HEK293T (cell line): ENCODE results near the gene S1PR2.

Source experiments
- CTCF ChIA-PET: fragments of 350-600 bp; formaldehyde crosslinking; extraction: SDS; loops from one replicate; lab custom pipeline; 2021; ENCODE audit warnings: antibody characterized with exemption, inconsistent platforms; lab: Yijun Ruan, JAX
- POLR2A ChIA-PET: fragments of 350-600 bp; formaldehyde crosslinking; extraction: SDS; loops from one replicate; lab custom pipeline; 2020; ENCODE audit warnings: antibody characterized with exemption, inconsistent platforms; lab: Yijun Ruan, JAX
- DNase-seq: peaks from one replicate; pipeline ENCODE4 v3.0.0; 2012; ENCODE audit warnings: mixed read lengths; ENCODE audit errors: extremely low spot score
- ARNT ChIP-seq: fragments of 450-650 bp; IDR thresholded peaks from 2 replicates; pipeline ENCODE4 v1.6.1; 2017; ENCODE audit warnings: mild to moderate bottlenecking
- BHLHE40 ChIP-seq: fragments of 450-650 bp; IDR thresholded peaks from 2 replicates; pipeline ENCODE4 v1.6.1; 2016; ENCODE audit warnings: mild to moderate bottlenecking, moderate library complexity, borderline replicate concordance
- CTBP1 ChIP-seq: fragments of 450-650 bp; IDR thresholded peaks from 2 replicates; pipeline ENCODE4 v1.6.1; 2016; ENCODE audit warnings: borderline replicate concordance
- ELF4 ChIP-seq: fragments of 450-650 bp; IDR thresholded peaks from 2 replicates; pipeline ENCODE4 v1.6.1; 2017; ENCODE audit warnings: antibody characterized with exemption
- FOXA1 ChIP-seq: fragments of 450-650 bp; IDR thresholded peaks from 2 replicates; pipeline ENCODE4 v1.6.1; 2016; ENCODE audit warnings: mild to moderate bottlenecking
- FOXK2 ChIP-seq: fragments of 450-650 bp; IDR thresholded peaks from 2 replicates; pipeline ENCODE4 v1.6.1; 2016; ENCODE audit warnings: mild to moderate bottlenecking
- FOXM1 ChIP-seq: fragments of 450-650 bp; IDR thresholded peaks from 2 replicates; pipeline ENCODE4 v1.6.1; 2017; ENCODE audit warnings: mild to moderate bottlenecking, borderline replicate concordance
- HDGF ChIP-seq: fragments of 450-650 bp; IDR thresholded peaks from 2 replicates; pipeline ENCODE4 v1.6.1; 2017; ENCODE audit warnings: antibody characterized with exemption, borderline replicate concordance
- L3MBTL2 ChIP-seq: fragments of 450-650 bp; conservative IDR thresholded peaks from 2 replicates; pipeline ENCODE4 v1.6.1; 2016; ENCODE audit warnings: mild to moderate bottlenecking
- LEF1 ChIP-seq: fragments of 450-650 bp; IDR thresholded peaks from 2 replicates; pipeline ENCODE4 v1.6.1; 2017; ENCODE audit warnings: mild to moderate bottlenecking, borderline replicate concordance
- NFRKB ChIP-seq: fragments of 450-650 bp; IDR thresholded peaks from 2 replicates; pipeline ENCODE4 v1.6.1; 2016; ENCODE audit warnings: mild to moderate bottlenecking, moderate library complexity
- SP1 ChIP-seq: fragments of 450-650 bp; IDR thresholded peaks from 2 replicates; pipeline ENCODE4 v1.6.1; 2017
- SUZ12 ChIP-seq: fragments of 450-650 bp; IDR thresholded peaks from 2 replicates; pipeline ENCODE4 v1.6.1; 2016; ENCODE audit warnings: mild to moderate bottlenecking
- TARDBP ChIP-seq: fragments of 450-650 bp; IDR thresholded peaks from 2 replicates; pipeline ENCODE4 v1.6.1; 2016
- ZNF384 ChIP-seq: fragments of 450-650 bp; IDR thresholded peaks from 2 replicates; pipeline ENCODE4 v1.6.1; 2016
- TF ChIP-seq, protein P1 (sequence below): fragments of 450-650 bp; IDR thresholded peaks from 2 replicates; pipeline ENCODE4 v1.6.1; 2016

Gene S1PR2, protein sequence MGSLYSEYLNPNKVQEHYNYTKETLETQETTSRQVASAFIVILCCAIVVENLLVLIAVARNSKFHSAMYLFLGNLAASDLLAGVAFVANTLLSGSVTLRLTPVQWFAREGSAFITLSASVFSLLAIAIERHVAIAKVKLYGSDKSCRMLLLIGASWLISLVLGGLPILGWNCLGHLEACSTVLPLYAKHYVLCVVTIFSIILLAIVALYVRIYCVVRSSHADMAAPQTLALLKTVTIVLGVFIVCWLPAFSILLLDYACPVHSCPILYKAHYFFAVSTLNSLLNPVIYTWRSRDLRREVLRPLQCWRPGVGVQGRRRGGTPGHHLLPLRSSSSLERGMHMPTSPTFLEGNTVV

DNA sequence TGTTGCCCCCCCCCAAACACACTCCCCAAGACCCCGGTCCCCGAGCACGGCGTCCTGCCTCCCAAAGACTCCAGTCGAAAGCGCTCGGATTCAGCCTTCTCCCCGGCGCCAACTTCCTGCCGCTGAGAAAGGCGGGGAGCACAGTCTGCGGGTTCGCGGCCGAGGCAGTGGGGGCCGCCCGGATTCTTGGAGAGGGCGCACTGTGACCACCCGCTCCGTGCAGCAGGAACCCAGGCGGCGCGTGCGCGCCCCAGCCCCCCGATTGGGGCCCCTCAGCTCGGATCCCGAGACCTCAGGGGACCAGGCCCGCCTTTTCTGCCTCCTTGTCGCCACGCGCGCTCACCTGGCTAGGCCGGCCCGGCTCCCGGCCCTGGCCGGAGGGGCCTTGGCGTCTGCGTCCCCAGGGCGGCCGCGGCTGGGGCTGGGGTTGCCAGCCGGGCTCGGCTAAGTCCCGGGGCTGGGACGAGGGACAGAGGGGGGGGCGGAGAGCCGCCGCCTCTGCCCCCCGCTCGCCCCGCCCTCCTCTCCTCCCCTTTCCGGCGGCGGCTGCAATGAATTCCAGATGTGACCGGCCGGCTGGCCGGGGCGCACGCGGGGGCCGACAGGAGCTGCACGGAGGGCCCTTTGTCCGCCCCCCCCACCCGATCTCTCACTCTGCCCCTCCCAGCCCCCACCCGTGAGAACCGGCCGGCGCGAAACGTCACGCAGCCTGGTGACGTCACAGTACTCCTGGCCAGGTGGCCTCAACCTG lies at the start of gene S1PR2:
TSS of gene S1PR2 (minus strand) at position 471 of the 751 bp plus-strand sequence. CDS start 6,426 bp downstream, outside the sequence.
- no peak for TF ChIP-seq ARNT
- ChIA-PET POLR2A (interaction anchor here (0.6 to 1.9 kb wide), 4 partner anchors 9 to 37 kb away, joined by 3 to 10 read pairs (median 4); partner anchors contain the start of gene DNMT1), CTCF (no interaction called here)
- peak; percentile 80 for DNase-seq

DNA sequence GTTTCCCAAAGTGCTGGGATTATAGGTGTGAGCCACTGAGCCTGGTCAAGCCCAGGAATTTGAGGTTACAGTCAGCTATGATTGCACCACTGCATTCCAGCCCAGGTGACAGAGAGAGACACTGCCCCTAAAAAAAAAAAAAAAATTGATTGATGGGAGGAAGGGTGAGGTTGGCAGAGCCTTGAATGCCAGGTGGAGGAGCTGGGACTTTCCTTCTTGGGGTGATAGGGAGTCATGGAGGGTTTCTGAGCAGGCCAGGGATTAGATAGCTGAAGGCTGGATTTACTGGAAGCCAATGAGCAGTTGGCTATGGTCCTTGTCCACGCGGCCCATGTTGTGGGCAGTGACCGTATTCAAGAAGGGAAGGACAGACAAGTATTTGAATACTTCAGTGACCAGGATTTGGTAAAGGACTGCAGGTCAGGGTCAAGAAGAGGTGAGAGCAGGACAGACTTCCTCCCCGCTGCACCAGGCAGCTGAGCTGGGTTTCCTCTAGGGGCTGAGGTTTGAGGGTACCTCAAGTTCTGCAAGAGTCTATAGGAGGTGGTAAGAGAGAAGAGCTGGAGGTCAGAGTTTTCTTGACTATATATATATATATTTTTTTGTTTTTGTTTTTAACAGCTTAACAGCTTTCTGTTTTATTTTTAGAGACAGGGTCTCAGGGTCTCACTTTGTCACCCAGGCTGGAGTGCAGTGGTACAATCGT lies 48.8 kb upstream of the S1PR2 start:
- TF ChIP-seq, protein P1, sequence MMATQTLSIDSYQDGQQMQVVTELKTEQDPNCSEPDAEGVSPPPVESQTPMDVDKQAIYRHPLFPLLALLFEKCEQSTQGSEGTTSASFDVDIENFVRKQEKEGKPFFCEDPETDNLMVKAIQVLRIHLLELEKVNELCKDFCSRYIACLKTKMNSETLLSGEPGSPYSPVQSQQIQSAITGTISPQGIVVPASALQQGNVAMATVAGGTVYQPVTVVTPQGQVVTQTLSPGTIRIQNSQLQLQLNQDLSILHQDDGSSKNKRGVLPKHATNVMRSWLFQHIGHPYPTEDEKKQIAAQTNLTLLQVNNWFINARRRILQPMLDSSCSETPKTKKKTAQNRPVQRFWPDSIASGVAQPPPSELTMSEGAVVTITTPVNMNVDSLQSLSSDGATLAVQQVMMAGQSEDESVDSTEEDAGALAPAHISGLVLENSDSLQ, result no peak
- TF ChIP-seq ELF4 (no peak), FOXA1 (no peak)
- CTCF ChIA-PET, result interaction anchor here (0.6 to 1.7 kb wide), 6 partner anchors 10 to 109 kb away, joined by 3 to 6 read pairs (median 3); partner anchors contain the start of gene ICAM5
- POLR2A ChIA-PET, result interaction anchor here (0.9 kb wide), 1 partner anchor 9 kb away, joined by 4 read pairs; the partner anchor contains the start of gene ICAM5
- DNase-seq, result no peak

DNA sequence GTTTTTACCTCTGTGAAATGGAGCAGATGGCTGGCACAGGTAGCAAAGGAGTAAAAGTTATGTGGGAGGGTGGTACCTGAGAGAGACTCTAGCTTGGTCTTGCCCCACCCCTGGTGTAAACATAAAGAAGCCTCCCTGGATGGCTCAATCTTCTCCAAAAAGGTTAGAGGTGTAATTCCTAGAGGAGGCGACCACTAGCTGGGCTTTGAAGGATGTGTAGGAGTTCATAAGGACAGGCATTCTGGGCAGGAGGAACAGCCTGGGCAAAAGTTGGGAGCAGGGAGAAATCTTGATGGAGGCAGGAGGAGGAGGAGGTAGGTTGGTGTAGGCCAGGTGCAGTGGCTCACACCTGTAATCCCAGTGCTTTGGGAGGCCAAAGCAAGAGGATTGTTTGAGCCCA lies 47.8 kb upstream of the S1PR2 start:
- POLR2A ChIA-PET, result no interaction called here
- no peak for TF ChIP-seq TARDBP
- TF ChIP-seq SP1, result no peak
- CTCF ChIA-PET, result interaction anchor here (1.7 kb wide), 1 partner anchor 9 kb away, joined by 5 read pairs; no protein-coding TSS in a partner anchor

DNA sequence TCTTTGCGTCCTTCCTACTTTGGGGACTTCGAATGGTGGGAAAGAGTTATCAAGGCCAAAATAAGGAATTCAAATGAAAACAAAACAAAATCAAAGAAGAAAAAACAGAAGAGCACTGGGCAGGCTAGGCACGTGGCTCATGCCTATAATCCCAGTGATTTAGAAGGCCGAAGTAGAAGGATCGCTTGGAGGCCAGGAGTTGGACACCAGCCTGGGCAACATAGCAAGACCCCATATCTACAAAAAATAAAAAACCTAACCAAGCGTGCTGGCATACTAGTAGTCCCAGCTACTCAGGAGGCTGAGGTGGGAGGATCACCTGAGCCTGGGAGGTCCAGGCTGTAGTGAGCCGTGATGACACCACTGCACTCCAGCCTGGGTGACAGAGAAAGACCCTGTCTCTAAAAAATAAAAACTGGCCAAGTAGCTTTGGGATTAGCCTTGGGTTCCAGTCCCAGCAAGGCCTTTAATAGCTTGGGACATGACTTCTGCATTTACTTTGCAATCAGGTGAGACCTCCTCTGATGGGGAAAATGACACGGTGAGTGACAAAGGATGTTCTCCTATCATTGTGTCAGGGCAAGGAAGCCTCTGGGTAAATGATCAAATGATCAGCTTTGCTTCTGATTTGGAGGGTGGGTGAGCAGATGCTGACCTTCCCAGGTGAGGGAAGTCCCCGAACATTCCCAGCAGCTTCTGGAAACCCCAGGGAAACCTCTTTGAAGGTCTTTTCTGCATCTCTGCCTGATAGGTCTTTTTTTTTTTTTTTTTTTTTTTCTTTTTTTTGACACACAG lies 46.9 kb upstream of the S1PR2 start:
- TF ChIP-seq LEF1 (no peak), FOXA1 (no peak), L3MBTL2 (no peak), FOXM1 (no peak), SP1 (no peak), NFRKB (no peak), ZNF384 (no peak), ELF4 (no peak), CTBP1 (no peak), SUZ12 (no peak), ARNT (no peak)
- POLR2A ChIA-PET, result interaction anchor here (1.2 to 1.4 kb wide), 2 partner anchors 12 to 103 kb away, joined by 3 to 5 read pairs; partner anchors contain the start of genes ICAM5 and TYK2
- no peak for DNase-seq
- CTCF ChIA-PET, result interaction anchor here (1.0 to 1.7 kb wide), 2 partner anchors 8 to 110 kb away, joined by 3 to 5 read pairs; no protein-coding TSS in a partner anchor

More for the DNA sequence above, 47.8 kb upstream of the S1PR2 start:
- DNase-seq, result no peak

DNA sequence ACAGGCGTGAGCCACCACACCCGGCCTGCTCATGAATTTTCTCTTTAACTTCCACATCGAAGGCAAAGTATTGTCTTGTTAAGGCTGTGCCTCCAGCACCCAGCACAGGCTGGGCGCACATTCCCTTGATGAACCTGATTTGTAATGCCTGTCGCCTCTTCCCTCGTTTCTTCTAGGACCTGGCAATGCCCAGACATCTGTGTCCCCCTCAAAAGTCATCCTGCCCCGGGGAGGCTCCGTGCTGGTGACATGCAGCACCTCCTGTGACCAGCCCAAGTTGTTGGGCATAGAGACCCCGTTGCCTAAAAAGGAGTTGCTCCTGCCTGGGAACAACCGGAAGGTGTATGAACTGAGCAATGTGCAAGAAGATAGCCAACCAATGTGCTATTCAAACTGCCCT lies 43.5 kb upstream of the S1PR2 start:
- ChIA-PET CTCF (no interaction called here), POLR2A (interaction anchor here (1.2 kb wide), 1 partner anchor 12 kb away, joined by 5 read pairs; no protein-coding TSS in a partner anchor)
- DNase-seq, result no peak
- TF ChIP-seq FOXA1 (no peak), SP1 (no peak), NFRKB (no peak), L3MBTL2 (no peak), ZNF384 (no peak), BHLHE40 (no peak), TARDBP (no peak), FOXK2 (no peak), HDGF (no peak), ELF4 (no peak)
- TF ChIP-seq, protein P1, result no peak

DNA sequence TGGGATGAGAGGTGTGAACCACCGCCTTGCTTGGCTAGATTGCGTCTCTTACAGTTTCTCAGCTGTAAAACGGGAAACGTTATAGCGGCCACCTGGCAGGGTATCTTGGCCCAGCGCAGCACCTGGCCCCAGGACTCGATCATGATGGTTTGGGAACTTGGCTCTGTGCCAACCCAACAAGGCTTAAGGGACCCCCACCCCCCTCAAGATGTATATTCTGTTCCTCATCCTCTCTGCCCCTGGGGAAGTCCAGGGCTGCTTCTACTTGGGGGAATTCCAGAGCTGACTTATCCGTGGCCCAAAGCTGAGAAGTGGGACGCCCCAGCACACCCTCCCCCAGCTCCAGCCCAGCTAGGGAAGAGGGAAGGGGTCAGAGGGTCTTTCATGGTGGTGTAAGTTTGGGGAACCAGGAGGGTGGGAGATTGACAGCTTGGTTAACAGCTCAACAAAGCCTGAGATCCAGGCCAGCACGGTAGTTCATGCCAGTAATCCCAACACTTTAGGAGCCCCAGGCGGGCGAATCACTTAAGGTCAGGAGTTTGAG lies 40.5 kb upstream of the S1PR2 start:
- ChIA-PET CTCF (interaction anchor here (0.7 to 3.5 kb wide), 3 partner anchors 13 to 120 kb away, joined by 3 to 45 read pairs (median 3); no protein-coding TSS in a partner anchor), POLR2A (interaction anchor here (0.5 to 3.5 kb wide), 3 partner anchors 18 to 109 kb away, joined by 3 to 23 read pairs (median 4); partner anchors contain the start of genes ICAM5 and TYK2)
- DNase-seq, result no peak
- no peak for TF ChIP-seq BHLHE40
- TF ChIP-seq TARDBP, result no peak
